WI38 (cell line): ENCODE measurements around the gene FAM186B.
A peak's percentile ranks its signal among the peaks of the same experiment; 100 is the strongest.

ENCODE experiments used
- H3K4me3 ChIP-seq: 2 replicates; pipeline ENCODE4 v1.5.1; 2011; ENCODE audit warnings: low read depth, mild to moderate bottlenecking, control low read depth, low read length
- CTCF ChIP-seq: IDR thresholded peaks from 2 replicates; pipeline ENCODE4 v1.5.1; 2012; ENCODE audit warnings: low read depth, mild to moderate bottlenecking, control low read depth, low read length

Gene FAM186B

DNA sequence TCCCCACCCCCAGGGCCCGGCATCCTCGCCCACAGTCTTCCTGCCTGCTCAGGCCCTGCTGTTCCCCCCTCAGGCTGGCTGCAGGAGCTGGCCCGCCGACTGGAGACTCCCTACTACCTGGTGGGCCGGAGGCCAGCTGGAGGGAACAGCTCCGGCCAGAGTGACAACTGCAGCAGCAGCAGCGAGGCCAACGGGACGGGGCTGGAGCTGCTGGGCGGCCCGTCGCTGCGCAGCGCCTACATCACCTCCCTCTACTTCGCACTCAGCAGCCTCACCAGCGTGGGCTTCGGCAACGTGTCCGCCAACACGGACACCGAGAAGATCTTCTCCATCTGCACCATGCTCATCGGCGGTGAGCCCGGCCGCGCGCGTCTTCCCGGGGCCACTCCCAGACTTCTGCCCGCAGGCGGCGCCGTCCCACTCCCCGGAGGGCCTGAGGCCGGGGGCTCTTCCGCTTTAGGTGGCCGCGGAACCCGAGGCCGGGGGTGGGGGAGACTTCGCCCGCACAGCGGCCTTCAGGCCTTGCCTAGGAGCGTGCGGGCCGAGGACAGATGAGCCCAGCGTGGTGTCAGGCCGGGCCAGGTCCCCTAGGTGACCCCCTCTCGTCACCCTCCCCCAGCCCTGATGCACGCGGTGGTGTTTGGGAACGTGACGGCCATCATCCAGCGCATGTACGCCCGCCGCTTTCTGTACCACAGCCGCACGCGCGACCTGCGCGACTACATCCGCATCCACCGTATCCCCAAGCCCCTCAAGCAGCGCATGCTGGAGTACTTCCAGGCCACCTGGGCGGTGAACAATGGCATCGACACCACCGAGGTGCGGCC lies 56.4 kb downstream of the FAM186B start:
- peak overlapping the region; percentile 29; the same call in 1 of the 2 replicates for H3K4me3 ChIP-seq
- TF ChIP-seq CTCF, result peak; percentile 30; the same call in 1 of the 2 replicates

- no peak for TF ChIP-seq CTCF
- no peak overlapping the region for H3K4me3 ChIP-seq
Observed at GRCh38 chr12:49548481-49548821, 57.0 kb downstream of the FAM186B start.

GRCh38 chr12:49547090-49547690 lies 58.2 kb downstream of the FAM186B start:
- no peak overlapping the region for H3K4me3 ChIP-seq
- no peak for TF ChIP-seq CTCF

DNA sequence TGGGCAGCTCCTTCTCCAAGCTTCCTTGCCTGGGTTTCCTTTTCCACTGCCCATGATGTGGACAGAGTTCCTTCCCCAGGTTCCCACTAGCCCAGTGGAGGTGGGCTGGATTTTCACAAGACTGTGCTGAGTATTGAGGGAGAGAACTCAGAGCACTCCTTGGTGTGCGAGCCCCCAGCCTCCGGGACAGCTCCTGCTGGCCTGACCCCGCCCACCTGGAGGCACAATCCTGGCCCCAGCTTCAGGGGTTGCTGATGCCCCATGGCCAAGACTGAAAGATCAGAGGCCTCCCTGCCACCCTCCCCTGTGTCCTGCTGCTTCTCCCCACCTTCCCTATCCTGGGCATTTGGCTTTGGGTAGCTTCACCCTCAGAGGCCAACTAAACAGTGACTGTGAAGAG lies 59.0 kb downstream of the FAM186B start:
- no peak overlapping the region for H3K4me3 ChIP-seq
- TF ChIP-seq CTCF, result no peak

DNA sequence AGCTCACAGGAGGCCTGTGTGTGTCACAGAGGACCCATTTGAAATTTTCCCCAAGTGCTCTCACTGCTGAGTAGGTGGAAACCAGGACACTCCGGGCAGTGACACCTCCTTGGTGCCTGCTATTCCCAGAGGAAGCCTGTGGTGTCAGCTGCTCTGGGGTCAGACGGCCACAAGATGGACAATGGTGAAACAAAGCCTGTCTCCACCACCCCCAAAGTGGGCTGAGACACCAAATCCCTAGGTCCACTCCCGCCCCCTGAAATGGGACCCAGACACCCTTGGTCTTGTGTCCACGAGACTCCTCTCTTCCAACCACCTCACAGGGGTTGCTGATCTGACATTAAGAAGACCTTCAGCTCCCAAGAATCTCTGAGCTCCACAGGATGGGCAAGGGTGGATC lies 59.6 kb downstream of the FAM186B start:
- no peak for TF ChIP-seq CTCF
- H3K4me3 ChIP-seq, result no peak overlapping the region

DNA sequence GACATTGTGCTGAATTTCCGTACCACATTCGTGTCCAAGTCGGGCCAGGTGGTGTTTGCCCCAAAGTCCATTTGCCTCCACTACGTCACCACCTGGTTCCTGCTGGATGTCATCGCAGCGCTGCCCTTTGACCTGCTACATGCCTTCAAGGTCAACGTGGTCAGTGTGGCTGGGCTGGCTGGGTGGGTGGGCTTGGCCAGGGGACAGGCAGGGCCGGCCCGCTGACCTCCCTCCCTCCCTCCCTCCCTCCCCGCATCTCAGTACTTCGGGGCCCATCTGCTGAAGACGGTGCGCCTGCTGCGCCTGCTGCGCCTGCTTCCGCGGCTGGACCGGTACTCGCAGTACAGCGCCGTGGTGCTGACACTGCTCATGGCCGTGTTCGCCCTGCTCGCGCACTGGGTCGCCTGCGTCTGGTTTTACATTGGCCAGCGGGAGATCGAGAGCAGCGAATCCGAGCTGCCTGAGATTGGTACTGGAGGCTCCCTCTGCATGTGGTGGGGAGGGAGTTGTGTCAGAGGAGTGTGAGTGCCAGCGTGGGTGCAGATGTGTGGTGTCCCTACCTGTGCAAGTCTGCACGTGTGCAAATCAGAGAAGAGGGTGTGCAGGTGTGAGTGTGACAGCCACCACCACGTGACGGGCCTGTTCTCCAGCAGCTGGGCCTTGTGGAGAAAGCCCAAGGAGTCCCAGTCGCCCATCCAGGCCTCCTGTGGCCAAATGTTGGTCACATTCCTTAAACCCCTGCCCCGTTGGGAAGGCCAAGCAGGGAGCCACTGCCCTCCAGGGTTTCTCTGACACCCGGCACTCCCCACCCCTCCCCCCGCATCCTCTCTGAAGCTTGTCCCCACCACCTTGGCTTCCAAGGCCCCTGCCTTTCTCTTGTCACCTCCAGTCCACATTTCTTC lies 61.3 kb downstream of the FAM186B start:
- no peak overlapping the region for H3K4me3 ChIP-seq

More for the DNA sequence above, 61.3 kb downstream of the FAM186B start:
- no peak for TF ChIP-seq CTCF
